ENCODE measurements around the gene BCKDK. TPM values are rescaled to one million over a fixed set of nuclear protein-coding genes. Genes with fewer than 3 reads are reported as not detected.

Gene BCKDK
- total and polyA plus RNA-seq, 12 donors = 27.0 to 181 (median 80.1) TPM

DNA sequence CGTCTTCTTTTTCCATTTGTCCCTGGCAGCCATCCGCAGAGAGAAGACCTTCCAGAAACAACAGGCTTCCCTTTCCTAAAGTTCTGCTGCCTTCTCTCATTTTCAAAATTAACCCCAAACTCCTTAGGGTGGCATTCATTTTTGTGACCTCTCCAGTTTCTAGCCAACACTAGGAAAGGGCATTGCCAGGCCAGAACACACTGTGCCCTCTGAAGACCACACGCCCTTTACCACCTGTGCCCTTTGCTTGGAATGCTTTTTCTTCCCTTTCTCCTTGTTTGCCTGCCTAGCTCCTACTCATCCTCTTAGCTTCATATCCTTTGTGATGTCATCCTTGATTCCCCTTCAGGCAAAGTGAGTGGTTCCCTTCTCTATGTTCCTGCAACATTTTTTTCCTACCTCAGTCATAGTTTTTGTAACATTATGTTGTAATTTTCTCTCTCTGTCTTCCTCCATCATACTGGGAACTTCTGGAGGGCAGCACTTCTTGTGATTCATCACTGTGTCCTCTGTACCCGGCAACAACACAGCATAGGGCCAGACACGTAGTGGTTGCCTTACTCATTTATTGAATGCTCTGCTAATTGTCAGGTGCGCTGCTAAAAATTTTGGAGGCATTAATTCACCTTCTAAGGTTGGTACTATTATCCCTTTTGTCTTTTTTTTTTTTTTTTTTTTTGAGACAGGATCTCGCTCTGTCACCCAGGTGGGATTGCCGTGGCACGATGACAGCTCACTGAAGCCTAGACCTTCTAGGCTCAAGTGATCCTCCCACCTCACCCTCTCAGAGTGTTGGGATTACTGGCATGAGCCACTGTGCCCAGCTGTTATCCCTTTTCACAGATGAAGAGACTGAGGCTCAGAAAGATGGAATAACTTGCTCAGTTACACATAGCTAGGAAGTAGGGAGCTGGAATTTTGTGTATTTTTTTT, 10.3 kb downstream of the BCKDK start:
- 39 to 44% (median 41%) methylated on average over 9 of the region's 9 CpGs for WGBS, 4 donors
- Histone ChIP-seq H3K9me3 (replicated peaks in 1 of 3) (no peaks in the 10 kb centered on the region), H3K27me3 (no peaks in the 10 kb centered on the region), H3K27ac (peak overlapping the region; percentile 92 to 100 (median 99)), H3K4me1 (replicated peaks in 1 of 2) (peaks cover 19 to 26% of the 10 kb centered on the region in 2 donors), H3K36me3 (replicated peaks in 1 of 2) (peaks cover 0 to 33% of the 10 kb centered on the region in 2 donors), H3K4me3 (peak overlapping the region in 3 of 4 donors; percentile 16 to 99 (median 84))
- TF ChIP-seq CTCF (IDR thresholded peaks at IDR 0.05) = peak in 1 of 6 experiments; percentile 10
- TF ChIP-seq POLR2A (IDR thresholded peaks at IDR 0.05) = peak in 1 of 2 donors; percentile 25
- intact Hi-C loops (cut with DNase I) = no loop called here
- peak in 4 of 7 donors; percentile 65 to 70 (median 68) for DNase-seq

DNA sequence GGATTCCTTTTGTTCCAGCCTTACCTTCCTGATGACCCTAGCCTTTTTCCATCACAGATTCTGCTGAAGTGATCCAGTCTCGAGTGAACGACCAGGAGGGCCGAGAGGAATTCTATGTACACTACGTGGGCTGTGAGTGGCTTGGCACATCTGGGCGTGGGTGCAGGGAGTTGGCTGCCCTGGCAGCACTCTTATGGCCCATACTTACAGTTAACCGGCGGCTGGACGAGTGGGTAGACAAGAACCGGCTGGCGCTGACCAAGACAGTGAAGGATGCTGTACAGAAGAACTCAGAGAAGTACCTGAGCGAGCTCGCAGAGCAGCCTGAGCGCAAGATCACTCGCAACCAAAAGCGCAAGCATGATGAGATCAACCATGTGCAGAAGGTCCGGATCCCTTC, 11.9 kb downstream of the BCKDK start:
- H3K4me3 ChIP-seq = no peak overlapping the region
- peaks cover 18 to 20% of the 10 kb centered on the region in 2 donors for H3K4me1 ChIP-seq (replicated peaks in 1 of 2)
- WGBS, 4 donors = 86 to 96% (median 95%) methylated on average over 16 of the region's 16 CpGs
- peak in 1 of 7 donors; percentile 57 for DNase-seq
- no peaks in the 10 kb centered on the region for H3K9me3 ChIP-seq (replicated peaks in 1 of 3)
- peak overlapping the region in 2 of 5 donors; percentile 24 to 99 for H3K27ac ChIP-seq
- TF ChIP-seq CTCF (IDR thresholded peaks at IDR 0.05) (no peak), POLR2A (IDR thresholded peaks at IDR 0.05) (no peak)
- peaks cover 0 to 44% of the 10 kb centered on the region in 2 donors for H3K36me3 ChIP-seq (replicated peaks in 1 of 2)
- intact Hi-C loops (cut with DNase I) = no loop called here
- H3K27me3 ChIP-seq = no peaks in the 10 kb centered on the region

- Histone ChIP-seq H3K9me3 (replicated peaks in 1 of 3) (no peaks in the 10 kb centered on the region), H3K27me3 (no peaks in the 10 kb centered on the region), H3K36me3 (replicated peaks in 1 of 2) (peaks cover 0 to 64% of the 10 kb centered on the region in 2 donors), H3K4me3 (no peak overlapping the region), H3K4me1 (replicated peaks in 1 of 2) (no peaks in the 10 kb centered on the region), H3K27ac (no peak overlapping the region)
- TF ChIP-seq CTCF (IDR thresholded peaks at IDR 0.05) = no peak
- no peak for TF ChIP-seq POLR2A (IDR thresholded peaks at IDR 0.05)
- no peak for DNase-seq
- WGBS, 4 donors = 94 to 98% (median 97%) methylated on average over 3 of the region's 3 CpGs
- intact Hi-C loops (cut with DNase I) = no loop called here
Observed at GRCh38 chr16:31125844-31126243, 17.7 kb downstream of the BCKDK start.

DNA sequence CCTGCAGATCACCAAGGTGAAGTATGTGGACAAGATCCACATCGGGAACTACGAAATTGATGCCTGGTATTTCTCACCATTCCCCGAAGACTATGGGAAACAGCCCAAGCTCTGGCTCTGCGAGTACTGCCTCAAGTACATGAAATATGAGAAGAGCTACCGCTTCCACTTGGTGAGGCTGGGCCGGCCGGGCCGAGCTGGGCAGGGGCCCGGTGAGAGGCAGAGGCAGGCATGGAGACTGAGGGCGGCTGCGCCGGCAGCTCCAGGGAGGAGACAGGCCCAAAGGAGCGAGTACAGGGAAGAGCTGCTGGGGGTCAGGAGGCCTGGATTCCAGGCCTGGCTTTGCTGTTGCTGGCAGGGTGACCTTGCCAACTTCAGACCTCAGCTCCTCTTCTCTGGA, 19.0 kb downstream of the BCKDK start:
- no peak for TF ChIP-seq POLR2A (IDR thresholded peaks at IDR 0.05)
- TF ChIP-seq CTCF (IDR thresholded peaks at IDR 0.05) = no peak
- 86 to 95% (median 92%) methylated on average over 9 to 13 of the region's 13 CpGs for WGBS, 4 donors
- H3K27ac ChIP-seq = peak overlapping the region in 1 of 5 donors; percentile 77
- no peaks in the 10 kb centered on the region for H3K4me1 ChIP-seq (replicated peaks in 1 of 2)
- H3K9me3 ChIP-seq (replicated peaks in 1 of 3) = no peaks in the 10 kb centered on the region
- peaks cover 0 to 58% of the 10 kb centered on the region in 2 donors for H3K36me3 ChIP-seq (replicated peaks in 1 of 2)
- intact Hi-C loops (cut with DNase I) = no loop called here
- H3K27me3 ChIP-seq = no peaks in the 10 kb centered on the region
- DNase-seq = no peak
- H3K4me3 ChIP-seq = no peak overlapping the region
